ENCODE measurements around the gene RAB26.

GRCh38 chr16:2177101-2177500, 28.7 kb downstream of the RAB26 start:
- TF ChIP-seq CTCF (IDR thresholded peaks at IDR 0.05) (no peak), POLR2AphosphoS5 (IDR thresholded peaks at IDR 0.05) (no peak)
